GM06990 (cell line): Measurements from ENCODE around the gene RNF115.

ENCODE experiments used
- DNase-seq: peaks from one replicate; pipeline ENCODE4 v3.0.0-alpha.2; 2011; ENCODE audit not compliant: insufficient read length; ENCODE audit errors: extremely low read depth
- H3K27me3 ChIP-seq: replicated peaks from 2 replicates; pipeline ENCODE4 v1.6.0; 2011; ENCODE audit warnings: low read length; ENCODE audit not compliant: control insufficient read depth, insufficient read depth
- H3K36me3 ChIP-seq: 2 replicates; pipeline ENCODE4 v1.5.1; 2011; ENCODE audit warnings: low read length; ENCODE audit not compliant: control insufficient read depth, insufficient read depth
- H3K4me3 ChIP-seq: replicated peaks from 2 replicates; pipeline ENCODE4 v1.5.1; 2011; ENCODE audit warnings: low read depth, mild to moderate bottlenecking, control low read depth, low read length
- CTCF ChIP-seq: IDR thresholded peaks from 2 replicates; pipeline ENCODE4 v1.5.1; 2011; ENCODE audit warnings: low read length, control low read depth, mild to moderate bottlenecking, inconsistent platforms; ENCODE audit not compliant: insufficient read depth, poor library complexity, severe bottlenecking

RNF115 gene

GRCh38 chr1:145708063-145708462, 115.8 kb downstream of the RNF115 start:
- Histone ChIP-seq H3K4me3 (no peak overlapping the region), H3K27me3 (no peaks in the 10 kb centered on the region), H3K36me3 (no peaks in the 10 kb centered on the region)
- peak; percentile 20 for DNase-seq
- TF ChIP-seq CTCF, result no peak

- no peak for TF ChIP-seq CTCF
- DNase-seq, result no peak
- H3K27me3 ChIP-seq, result no peaks in the 10 kb centered on the region
- H3K4me3 ChIP-seq, result no peak within 1 kb of the TSS
- no peaks in the 10 kb centered on the region for H3K36me3 ChIP-seq
Measured at GRCh38 chr1:145707183-145707867, 116.6 kb downstream of the RNF115 start, which contains the start of gene PDZK1. PDZK1 (minus strand) TSS chr1:145707368; CDS start chr1:145688021, 19,347 bp downstream.

DNA sequence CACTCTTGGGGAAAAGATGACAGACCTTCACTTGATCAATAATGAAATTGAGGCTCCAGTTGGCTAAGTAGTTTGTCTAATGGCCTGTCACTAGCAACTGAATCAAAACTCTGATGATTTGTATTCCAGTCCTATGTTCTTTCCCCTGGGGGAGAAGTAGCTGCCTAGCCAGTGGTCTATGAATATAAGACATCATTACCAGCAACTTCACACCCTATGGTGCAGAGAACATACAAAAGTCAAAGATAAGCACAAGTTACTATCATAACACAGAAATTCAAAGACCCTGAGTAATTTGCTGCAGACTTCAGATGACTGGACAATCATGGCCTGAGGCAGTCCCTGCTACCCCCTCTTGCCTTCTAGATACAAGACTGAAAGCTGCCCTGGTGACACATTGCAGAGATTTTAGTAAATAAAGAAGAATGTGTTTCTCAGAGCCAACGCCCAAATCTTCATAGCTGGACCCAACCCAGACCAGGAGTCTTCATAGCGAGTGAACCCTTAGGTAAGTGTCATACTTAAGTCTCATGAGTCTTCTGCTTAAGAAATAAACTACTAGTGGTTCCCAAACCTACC, 117.7 kb downstream of the RNF115 start:
- Histone ChIP-seq H3K27me3 (no peaks in the 10 kb centered on the region), H3K4me3 (no peak overlapping the region), H3K36me3 (no peaks in the 10 kb centered on the region)
- DNase-seq, result no peak
- TF ChIP-seq CTCF, result no peak

DNA sequence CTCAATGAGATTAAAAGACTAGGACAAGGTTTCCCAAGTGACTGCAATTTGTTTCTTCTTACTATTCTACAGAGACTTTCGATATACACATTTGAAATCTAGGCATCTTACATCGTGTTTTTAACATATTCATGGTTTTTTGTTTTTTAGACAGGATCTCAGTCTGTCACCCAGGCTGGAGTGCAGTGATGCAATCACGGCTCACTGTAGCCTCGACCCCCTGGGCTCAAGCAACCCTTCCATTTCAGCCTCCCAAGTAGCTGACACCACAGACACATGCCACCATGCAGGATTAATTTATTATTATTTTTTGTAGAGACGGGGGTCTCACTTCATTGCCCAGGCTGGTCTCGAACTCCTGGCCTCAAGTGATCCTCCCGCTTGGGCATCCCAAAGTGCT, 118.3 kb downstream of the RNF115 start:
- no peaks in the 10 kb centered on the region for H3K36me3 ChIP-seq
- H3K27me3 ChIP-seq, result no peaks in the 10 kb centered on the region
- no peak for TF ChIP-seq CTCF
- DNase-seq, result no peak
- no peak overlapping the region for H3K4me3 ChIP-seq

GRCh38 chr1:145702826-145703225, 121.1 kb downstream of the RNF115 start:
- H3K4me3 ChIP-seq, result no peak overlapping the region
- DNase-seq, result no peak
- no peak for TF ChIP-seq CTCF
- H3K36me3 ChIP-seq, result no peaks in the 10 kb centered on the region
- H3K27me3 ChIP-seq, result no peaks in the 10 kb centered on the region
